Hepatocyte (in vitro differentiated cells): ENCODE data around the gene TLL1.

ENCODE experiments used
- CTCF ChIP-seq: fragments of 200-600 bp; sonication (generic); IDR thresholded peaks from 2 replicates; pipeline ENCODE4 v1.5.1; 2016; ENCODE audit warnings: antibody characterized with exemption, mild to moderate bottlenecking; ENCODE audit not compliant: poor library complexity
- EZH2phosphoT487 ChIP-seq: fragments of 200-600 bp; sonication (generic); IDR thresholded peaks from one replicate; pipeline ENCODE4 v1.6.1; 2018; ENCODE audit warnings: antibody characterized with exemption, mild to moderate bottlenecking, low read depth, moderate library complexity; ENCODE audit not compliant: unreplicated experiment, severe bottlenecking

- TF ChIP-seq CTCF, result no peak
- TF ChIP-seq EZH2phosphoT487, result no peak
Measured at GRCh38 chr4:165867961-165868360, 5.1 kb upstream of the TLL1 start.
